Activated CD4-positive, CD25-positive, alpha-beta regulatory T cell treated with anti-CD3 and anti-CD28 coated beads, Interleukin-2, amount 50 U/mL, for 16 hours (primary cell): ENCODE measurements around the gene AP4B1.
A peak's percentile ranks its signal among the peaks of the same experiment; 100 is the strongest.

Experiments
- DNase-seq: peaks from one replicate; pipeline ENCODE4 v3.0.0-alpha.2; 2020; ENCODE audit warnings: low read depth, low spot score

Gene AP4B1

DNA sequence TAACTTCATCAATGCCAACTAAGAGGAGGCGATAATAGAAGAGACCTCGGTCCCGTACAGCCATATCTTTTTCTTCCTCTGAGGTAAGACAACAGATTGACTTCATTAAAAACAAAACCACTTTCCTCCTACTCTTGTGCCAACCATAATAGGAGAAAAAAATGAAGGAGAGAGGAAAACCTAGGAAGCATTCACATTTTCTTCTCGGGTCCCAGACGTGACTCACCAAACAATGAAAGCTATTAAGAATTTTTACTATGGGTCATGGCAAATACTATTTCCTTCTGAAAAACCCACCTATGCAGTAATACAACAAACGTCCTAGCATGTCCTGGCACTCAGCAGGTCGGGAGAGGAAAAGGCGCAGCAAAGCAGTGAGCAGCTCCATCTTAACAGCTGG, 8.6 kb downstream of the AP4B1 start:
- DNase-seq, result no peak

DNA sequence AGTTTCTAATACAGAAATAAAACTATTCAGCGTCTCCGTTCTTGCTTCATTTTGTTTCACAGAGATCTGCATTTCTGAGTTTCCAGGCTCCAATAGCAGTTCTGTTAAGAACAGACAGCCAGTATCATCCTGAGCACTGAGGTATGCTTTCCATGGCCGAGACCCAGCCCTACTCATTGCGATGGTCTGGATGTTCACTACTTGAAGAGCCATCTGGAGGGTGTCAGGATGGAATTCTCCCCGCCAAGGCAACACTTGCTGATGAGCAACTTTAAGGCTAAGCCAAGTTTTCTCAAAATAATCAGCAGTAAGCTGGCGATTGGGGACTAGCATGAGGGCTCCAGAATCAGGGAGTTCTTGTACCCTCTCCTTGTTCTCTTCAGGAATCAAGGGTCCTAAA, 9.5 kb downstream of the AP4B1 start:
- no peak for DNase-seq

DNA sequence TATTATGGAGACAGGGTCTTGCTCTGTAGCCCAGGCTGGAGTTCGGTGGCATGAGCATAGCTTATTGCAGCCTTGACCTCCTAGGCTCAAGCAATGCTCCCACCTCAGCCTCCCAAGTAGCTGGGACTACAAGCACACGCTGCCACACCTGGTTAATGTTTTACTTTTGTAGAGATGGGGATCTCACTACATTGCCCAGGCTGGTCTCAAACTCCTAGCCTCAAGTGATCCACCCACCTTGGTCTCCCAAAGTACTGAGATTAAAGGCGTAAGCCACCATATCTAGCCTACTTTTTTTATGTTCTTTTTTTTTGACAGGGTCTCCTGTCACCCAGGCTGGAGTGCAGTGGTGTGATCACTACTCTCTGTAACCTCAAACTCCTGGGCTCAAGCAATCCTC, 11.3 kb downstream of the AP4B1 start:
- no peak for DNase-seq

DNA sequence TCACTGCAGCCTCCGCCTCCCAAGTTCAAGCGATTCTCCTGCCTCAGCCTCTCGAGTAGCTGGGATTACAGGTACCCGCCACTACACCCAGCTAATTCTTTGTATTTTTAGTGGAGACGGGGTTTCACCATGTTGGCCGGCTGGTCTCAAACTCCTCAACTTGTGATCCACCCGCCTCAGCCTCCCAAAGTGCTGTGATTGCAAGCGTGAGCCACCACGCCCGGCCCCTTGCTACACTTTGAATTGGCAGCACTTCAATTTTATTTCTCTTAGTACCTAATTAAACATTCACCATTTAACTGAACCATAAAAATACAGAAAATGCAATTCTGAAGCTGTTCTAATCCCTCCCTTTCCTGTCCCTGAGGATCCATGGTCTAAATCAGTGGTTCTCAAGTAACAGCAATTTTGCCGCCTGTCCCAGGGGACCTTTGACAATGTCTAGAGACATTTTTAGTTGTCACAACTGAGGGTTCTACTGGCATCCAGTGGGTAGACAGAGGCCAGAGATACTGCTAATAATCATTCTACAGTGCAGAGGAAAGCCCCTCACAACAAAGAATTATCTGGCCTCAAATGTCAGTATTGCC, 12.9 kb downstream of the AP4B1 start:
- no peak for DNase-seq

DNA sequence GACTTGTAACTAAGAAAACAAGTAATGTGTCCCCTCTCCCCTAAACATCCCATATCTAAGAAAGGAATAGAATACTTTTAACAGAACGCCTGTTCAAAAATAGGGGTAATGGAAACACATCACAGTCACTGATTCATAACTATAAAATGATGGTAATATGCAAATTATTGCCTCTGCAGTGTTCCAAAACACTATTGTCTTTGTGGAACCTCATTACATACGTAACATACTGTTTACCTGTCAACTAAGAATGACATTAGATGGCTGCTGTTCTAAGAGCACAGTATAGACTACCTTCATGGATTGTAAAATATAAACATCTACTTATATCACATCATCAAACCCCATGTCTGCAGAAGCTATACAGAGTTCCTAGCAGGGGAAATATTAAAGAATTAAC, 13.8 kb downstream of the AP4B1 start:
- DNase-seq, result no peak

DNA sequence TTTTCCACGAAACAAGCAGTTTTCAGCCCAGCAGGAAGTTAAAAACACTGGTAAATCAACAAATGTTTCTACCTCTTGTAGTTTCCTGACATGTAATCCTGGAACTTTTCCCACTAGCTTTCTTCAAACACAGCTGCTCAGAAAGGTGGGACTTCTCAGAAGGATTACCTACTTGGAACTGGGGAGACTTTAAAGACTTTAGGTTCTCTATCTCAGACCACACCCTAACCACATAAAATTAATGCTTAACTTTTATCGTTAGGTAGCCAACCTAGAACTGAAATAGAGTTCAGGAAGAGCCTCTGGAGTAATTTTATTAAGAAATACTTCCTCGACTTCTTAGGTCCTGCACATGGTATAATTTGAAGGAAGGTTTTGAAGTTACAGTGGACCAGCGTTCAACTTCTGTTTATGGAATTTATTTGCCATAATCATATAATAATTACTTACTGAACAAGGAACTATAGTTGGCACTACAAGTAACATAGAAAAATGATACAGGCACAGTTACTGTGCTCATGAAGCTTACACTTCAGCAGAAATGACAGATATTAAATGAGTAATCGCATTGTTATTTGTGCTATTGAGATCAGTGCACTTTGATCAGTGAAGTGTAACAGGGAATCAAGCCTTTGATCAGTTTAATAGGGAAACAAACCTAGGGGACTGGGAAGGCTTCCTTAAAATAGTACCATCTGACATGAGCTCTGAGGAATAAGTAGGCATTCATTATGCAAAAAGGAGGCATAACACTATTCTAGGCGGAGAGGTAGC, 17.0 kb downstream of the AP4B1 start, which contains the start of gene BCL2L15:
Gene BCL2L15, minus strand, starts transcription at position 180 of the 774 bp plus-strand sequence. CDS start 206 bp downstream, outside the sequence.
- DNase-seq, result no peak

DNA sequence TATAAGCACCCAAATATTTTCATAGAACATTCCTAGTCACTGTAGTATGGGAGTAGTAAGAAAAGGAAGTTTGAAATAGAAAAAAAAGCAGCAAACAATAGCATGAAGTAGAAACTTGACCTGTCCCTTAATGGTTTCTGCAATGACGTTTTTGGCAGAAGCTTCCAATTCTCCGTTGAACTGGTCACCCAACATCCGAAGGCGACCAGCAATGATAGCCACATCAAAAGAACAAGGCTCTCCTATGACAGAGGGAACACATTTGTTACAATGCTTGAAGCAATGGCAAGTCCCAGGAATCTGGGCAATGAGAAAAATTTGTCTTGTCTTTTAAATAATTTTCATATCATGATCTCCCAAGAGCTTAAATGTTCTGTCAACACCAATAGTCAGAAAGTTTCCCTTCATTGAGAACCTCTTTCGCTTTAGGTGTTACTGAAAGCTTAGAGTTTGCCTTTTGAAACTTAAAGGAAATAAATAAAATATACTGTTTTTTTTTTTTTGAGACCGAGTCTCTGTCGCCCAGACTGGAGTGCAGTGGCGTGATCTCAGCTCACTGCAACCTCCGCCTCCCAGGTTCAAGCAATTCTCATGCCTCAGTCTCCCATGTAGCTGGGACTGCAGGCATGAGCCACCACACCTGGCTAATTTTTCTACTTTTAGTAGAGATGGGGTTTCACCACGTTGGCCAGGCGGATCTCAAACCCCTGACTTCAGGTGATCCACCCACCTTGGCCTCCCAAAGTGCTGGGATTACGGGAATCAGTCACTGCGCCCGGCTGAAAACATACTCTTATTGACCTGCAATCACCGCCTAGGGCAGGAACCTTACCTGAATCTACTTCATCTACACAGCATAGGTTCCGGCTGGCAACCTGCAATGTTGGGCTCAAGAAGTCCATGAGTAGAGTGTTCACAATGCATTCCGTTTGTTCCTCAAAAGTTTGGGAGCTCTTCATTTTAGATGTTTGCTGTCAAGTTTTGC, 17.9 kb downstream of the AP4B1 start:
- DNase-seq, result no peak

DNA sequence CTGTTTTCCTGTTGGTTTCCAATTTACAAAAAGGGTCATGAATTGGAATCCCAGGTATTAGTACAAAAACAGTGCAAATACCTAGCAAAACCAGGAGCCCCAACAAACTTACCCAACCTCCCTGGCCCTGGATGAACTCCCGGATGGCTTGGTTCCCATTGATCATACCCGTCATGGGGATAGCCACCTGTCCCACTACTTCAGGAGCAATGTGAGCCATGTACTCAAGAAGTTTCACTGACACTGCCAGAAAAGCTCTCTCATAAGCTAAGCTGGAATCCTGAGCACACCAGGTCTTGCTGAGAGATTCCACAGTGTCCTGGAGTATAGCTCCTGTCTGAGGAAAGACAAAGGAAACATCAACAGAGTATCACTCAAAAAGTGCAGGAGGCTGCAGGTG, 22.9 kb downstream of the AP4B1 start:
- no peak for DNase-seq

DNA sequence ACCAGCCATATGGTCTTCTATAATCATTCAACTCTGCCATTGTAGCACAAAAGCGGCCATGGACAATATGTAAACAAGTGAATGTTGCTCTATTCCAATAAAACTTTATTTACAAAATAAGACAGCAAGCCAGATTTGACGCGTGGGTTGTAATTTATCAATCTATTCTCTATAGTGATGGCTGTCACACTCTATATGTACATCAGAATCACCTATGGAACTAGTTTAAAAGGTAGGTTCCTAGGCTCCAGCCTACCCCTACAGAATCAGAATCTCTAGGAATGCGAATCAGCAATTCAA, 24.9 kb downstream of the AP4B1 start:
- DNase-seq, result no peak

DNA sequence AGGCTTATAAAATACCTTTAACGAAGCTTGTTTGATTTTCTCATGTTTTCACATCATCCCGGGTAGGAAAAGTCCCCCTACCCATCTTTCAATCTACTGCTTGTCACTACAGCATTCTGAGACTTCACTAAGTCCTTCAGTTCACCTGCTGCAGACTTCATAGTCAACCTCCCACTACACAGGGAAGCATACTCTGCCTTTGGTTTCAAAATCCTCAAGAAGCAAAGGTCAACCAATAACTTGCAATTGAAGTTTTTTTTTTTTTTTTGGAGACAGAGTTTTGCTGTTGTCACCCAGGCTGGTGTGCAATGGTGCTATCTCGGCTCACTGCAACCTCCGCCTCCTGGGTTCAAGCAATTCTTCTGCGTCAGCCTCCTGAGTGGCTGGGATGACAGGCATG, 28.4 kb downstream of the AP4B1 start:
- no peak for DNase-seq

DNA sequence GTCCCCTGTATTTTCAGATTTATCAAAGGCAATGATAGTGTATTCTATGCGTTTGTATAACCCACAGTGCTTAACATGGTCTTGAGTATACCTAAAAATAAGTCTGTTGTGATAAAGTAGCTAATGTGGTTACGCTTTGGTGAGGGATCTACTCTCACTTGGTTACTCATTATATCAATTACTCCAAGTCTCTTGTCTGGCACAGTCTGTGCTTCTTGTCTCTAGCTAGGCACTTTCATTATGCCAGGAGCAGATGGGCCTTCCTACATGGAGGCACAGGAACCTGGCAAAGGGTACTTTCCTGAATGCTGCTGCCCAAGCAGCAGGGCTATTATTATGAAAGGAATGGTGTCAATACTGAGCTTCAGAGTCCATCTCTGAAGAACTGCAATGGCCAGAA, 28.9 kb downstream of the AP4B1 start:
- DNase-seq, result no peak

DNA sequence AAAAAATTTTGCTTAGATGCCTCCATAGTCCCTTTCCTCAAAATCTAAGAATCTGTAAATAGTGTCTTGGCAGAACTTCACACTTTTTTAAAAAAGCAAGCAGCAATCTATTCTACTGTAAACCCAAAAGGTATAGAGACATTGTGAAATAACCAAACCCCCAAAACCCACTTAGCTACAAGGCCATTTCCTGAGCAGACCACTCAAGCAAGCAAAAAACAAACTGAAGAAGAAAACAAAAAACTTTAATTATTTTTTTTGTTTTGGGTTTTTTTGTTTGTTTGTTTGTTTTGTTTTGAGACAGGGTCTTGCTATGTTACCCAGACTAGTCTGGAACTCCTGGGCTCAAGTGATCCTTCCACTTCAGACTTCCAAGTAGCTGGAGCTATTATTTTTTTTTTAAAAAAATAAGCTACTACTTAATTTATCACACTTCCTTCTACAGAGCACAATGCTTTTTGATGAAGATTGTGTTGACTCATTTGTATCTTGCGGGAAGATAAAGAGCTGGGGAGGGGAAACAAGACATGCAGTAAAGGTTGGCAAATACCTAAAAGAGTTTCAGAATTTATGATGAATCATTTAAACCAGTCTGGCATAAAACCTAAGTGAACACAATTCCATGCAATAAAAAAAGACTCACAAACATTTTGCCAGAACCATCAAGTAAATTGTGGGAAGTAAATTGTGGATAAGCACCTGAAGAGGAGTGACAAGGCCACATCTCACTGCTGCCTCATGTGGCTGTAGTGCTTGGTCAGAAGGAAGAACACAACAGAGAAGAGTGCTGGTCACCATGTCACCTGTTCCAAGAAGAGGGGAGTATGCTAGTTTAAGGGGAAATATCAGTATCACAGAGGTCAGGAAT, 30.4 kb downstream of the AP4B1 start:
- DNase-seq, result no peak

DNA sequence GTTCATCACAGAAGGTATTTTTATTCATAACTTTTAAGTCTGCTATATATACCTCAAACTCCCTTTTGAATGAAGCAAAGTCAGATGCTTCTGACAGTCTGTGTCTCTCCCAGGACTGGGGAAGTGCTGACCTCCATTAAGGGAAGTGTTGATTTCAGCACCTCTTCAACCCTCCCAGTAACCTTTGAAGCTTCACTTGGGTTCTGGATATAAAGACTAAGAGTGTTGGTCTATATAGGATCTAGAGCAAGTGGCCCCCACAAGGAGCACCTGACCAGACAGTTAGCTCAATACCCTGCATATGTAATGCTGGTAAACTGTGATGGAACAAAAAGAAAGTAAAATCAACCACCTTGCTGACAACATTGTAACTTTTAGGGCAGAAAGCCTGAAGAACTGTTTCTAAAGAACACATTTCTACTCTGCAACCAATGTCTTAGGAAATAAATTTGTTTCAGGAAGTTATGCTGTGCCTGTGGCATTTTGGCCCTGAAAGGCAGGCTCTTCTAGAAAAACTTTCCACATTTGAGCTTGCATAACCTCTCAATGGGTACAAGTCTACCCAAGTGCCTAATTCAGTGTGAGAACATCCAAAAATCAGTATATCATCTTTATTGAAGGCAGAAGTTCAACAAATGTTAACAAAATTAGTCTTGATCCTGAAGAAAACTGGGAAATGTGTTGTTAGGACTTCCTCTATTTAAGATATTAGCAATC, 32.2 kb downstream of the AP4B1 start:
- no peak for DNase-seq

DNA sequence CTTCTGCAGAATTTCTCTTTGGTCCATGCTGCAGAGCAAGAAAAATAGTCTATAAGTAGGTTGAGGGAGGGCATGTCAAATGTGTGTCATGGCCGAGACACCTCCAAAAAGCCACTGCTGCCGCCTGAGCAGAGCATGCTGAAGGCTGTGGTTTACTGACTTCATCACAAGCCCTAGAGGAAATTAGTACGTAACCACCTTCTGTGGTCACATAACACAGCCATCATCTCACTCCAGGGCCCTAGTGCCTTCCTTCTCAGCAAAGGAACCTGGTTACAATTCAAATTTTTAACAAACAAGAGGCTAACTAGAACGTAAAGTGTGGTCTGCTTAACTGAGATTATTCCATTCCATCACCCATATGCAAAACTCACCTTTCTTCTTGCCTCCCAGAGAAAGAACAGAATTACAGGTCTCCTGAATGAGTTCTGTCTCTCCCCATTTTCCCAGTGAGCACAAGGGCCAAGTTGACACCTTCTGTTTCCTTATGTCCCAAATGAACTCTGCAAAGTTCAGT, 32.9 kb downstream of the AP4B1 start, which contains the start of gene PTPN22:
Gene PTPN22, minus strand, starts transcription at position 116 of the 517 bp plus-strand sequence.
- DNase-seq, result peak; percentile 68

DNA sequence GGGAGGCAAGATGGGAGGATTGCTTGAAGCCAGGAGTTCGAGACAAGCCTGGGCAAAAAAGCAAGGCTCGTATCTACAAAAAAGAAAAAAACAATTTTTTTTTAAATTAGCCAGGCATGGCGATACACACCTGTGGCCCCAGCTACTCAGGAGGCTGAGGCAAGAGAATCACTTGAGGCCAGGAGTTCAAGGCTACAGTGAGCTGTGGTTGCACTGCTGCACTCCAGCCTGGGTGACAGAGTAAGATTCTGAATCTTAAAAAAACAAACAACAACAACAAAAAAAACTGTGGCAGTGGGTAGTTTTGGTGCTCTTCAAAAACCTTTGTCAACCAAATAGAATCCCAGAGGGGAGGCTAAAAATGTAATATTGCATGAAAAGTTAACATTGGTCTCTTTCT, 33.8 kb downstream of the AP4B1 start:
- no peak for DNase-seq

DNA sequence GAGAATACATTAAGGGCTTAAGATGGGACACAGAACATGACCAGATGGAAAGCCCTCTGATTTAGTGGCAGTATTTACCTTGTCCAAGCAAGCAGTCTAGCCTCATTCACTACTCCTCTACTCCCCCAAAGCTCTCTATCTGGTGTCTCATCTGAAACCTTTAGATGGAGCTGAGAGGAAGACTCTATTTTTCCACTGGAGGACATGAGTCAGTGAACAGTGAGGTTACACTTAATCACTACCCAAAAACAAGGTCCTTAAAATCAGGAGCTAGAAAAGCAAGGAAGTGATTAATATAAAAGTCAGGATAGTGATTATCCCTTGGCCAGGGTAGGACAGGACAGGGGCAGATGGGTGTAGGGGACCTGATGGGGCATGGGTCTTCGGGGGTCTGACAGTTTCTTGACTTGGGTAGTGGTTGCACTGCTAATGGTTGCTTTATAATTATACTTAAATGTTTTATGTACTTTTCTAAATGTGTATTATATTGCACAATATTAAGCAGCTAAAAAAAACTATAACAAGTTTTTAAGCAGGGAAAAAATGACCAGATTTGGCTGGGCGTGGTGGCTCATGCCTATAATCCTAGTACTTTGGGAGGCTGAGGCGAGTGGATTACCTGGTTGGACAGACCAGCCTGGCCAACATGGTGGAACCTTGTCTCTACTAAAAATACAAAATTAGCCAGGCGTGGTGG, 36.1 kb downstream of the AP4B1 start:
- no peak for DNase-seq

DNA sequence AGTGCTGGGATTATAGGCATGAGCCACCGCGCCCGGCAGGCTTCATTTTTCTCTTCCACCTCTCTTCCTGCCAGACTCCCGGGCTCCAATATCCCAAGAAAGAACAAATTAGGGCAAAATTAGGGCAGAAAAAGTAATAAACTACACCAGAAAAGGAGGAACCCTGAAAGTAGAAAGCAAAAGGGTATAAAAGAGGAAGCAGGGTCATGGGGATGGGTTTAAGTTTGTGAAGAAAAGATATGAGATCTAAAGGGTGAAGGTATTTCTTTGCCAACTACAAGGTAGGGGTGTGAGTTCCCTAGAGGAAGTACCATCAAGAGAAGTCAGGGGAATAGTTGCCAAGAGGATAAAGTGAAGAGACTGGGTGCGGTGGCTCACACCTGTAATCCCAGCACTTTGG, 43.0 kb downstream of the AP4B1 start:
- no peak for DNase-seq

DNA sequence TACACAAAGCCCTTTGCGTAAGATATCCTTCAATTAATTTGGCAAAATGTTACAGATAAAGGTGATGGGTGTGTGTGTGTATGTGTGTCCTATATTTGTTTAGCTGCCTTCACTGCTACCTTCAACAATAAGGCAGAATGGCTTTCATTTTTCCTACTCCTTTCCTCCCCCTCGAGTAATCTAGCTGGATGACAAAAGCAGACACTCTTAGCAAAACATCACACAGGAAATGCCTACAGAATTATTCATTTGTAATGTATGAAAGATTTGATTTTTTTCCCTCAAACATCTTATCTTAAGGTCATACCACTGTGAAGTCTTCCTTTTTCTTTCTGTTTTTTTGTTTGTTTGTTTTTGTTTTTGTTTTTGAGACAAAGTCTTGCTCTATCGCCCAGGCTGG, 43.7 kb downstream of the AP4B1 start:
- DNase-seq, result no peak

DNA sequence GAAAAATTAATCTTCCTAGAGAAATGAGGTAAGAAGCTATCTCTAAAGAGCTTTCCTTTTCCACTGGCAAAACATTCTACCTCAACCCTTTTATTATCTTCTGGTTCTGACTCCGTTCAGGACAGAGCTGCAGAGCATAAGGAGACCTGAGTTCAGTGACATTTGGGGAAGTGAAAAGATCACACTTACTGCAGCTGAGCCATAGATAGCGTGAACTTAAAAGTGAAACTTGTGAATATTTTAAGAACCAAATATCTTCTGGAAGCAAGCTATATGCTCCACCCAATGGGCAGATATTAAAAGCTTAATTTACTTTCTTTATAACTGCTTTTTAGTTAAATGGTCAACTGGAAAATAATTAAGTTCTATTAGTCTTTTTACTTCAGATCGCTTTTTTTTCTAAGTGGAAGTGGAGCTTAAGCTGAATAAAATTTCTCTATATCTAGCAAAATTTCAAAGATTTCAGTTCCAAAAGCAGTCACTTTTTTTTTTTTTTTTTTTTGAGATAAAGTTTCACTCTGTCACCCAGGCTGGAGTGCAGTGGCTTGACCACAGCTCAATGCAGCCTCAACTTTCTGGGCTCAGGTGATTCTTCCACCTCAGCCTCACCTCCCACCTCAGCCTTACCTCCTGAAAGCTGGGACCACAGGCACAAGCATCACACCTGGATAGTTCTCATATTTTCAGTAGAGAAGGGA, 45.0 kb downstream of the AP4B1 start:
- DNase-seq, result no peak
